HepG2 (cell line): ENCODE results near the gene POFUT1. TPM values are rescaled to one million over a fixed set of nuclear protein-coding genes. Genes with fewer than 3 reads are reported as not detected.

ENCODE experiments used
- PRDM10 ChIP-seq: sonication (generic); formaldehyde crosslinking; IDR thresholded peaks from 2 replicates; pipeline ENCODE4 v1.4.0; 2020; ENCODE audit warnings: low read depth, missing genetic modification reagents
- SAFB2 ChIP-seq: sonication (generic); formaldehyde crosslinking; IDR thresholded peaks from 2 replicates; pipeline ENCODE4 v1.5.1; 2020; ENCODE audit warnings: missing genetic modification reagents, low read depth, mild to moderate bottlenecking, borderline replicate concordance
- TRAFD1 ChIP-seq: sonication (generic); formaldehyde crosslinking; IDR thresholded peaks from 2 replicates; pipeline ENCODE4 v1.5.1; 2020; ENCODE audit warnings: missing genetic modification reagents, mild to moderate bottlenecking, borderline replicate concordance
- ZBED4 ChIP-seq: sonication (generic); formaldehyde crosslinking; IDR thresholded peaks from 2 replicates; pipeline ENCODE4 v1.4.0; 2020; ENCODE audit warnings: missing genetic modification reagents, borderline replicate concordance
- ZNF251 ChIP-seq: sonication (generic); formaldehyde crosslinking; IDR thresholded peaks from 2 replicates; pipeline ENCODE4 v1.9.0; 2021; ENCODE audit warnings: mild to moderate bottlenecking, missing genetic modification reagents
- ZNF329 ChIP-seq: sonication (generic); formaldehyde crosslinking; IDR thresholded peaks from 2 replicates; pipeline ENCODE4 v1.9.0; 2021; ENCODE audit warnings: low read depth, mild to moderate bottlenecking, missing genetic modification reagents
- polyA plus RNA-seq, 8 experiments: library from polyadenylated mRNA; depleted of rRNA in 3 of 8; stranded (reverse) in 7 of 8; unstranded in 1 of 8; fragments of >200 nt; fragmentation: Illumina TruSeq in 4 of 8; extraction: Trizol in 4 of 8; gene quantifications; 2 replicates each; pipeline versions ENCODE4 v1.2.1 to v1.2.3, GENCODE V29; 2011 to 2016; ENCODE audit warnings: low read depth in 4 of 8, missing spikeins in 1 of 8, mixed read lengths in 1 of 8; ENCODE audit not compliant: insufficient read depth in 1 of 8
- total RNA-seq, 5 experiments: library from RNA; depleted of rRNA; stranded (reverse); fragments of >200 nt; fragmentation: Illumina TruSeq; extraction: Trizol; gene quantifications; 2 replicates each; pipeline ENCODE4 v1.2.3, GENCODE V29; 2016; ENCODE audit warnings: low read depth in 1 of 5
- TF ChIP-seq, protein P1 (sequence below): IDR thresholded peaks from 2 replicates; pipeline ENCODE4 v1.6.1; 2016
- TF ChIP-seq, protein P2 (sequence below): sonication (generic); formaldehyde crosslinking; IDR thresholded peaks from 2 replicates; pipeline ENCODE4 v1.5.0; 2020; ENCODE audit warnings: missing genetic modification reagents
- TF ChIP-seq, protein P3 (sequence below): sonication (generic); formaldehyde crosslinking; IDR thresholded peaks from 2 replicates; pipeline ENCODE4 v1.5.1; 2020; ENCODE audit warnings: mild to moderate bottlenecking, missing genetic modification reagents, borderline replicate concordance

The POFUT1 gene
- total and polyA plus RNA-seq, 2 of the 13 experiments (the other 11 are each of a cell fraction or from before 2014, with no cell fraction given) = 35.5 to 58.3 TPM

GRCh38 chr20:32207626-32208498 lies at the start of gene POFUT1, which contains the start of gene PLAGL2 (continued):
- 0 out of 2 replicates have a peak, but pooled peaks have one; percentile 21 for TF ChIP-seq PRDM10
- TF ChIP-seq, protein P1, sequence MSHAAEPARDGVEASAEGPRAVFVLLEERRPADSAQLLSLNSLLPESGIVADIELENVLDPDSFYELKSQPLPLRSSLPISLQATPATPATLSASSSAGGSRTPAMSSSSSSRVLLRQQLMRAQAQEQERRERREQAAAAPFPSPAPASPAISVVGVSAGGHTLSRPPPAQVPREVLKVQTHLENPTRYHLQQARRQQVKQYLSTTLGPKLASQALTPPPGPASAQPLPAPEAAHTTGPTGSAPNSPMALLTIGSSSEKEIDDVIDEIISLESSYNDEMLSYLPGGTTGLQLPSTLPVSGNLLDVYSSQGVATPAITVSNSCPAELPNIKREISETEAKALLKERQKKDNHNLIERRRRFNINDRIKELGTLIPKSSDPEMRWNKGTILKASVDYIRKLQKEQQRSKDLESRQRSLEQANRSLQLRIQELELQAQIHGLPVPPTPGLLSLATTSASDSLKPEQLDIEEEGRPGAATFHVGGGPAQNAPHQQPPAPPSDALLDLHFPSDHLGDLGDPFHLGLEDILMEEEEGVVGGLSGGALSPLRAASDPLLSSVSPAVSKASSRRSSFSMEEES (CRISPR knock-in tag) = no peak
- no peak for TF ChIP-seq ZNF251 (CRISPR knock-in tag)
- TF ChIP-seq TRAFD1 (CRISPR knock-in tag) = no peak
- TF ChIP-seq, protein P2, sequence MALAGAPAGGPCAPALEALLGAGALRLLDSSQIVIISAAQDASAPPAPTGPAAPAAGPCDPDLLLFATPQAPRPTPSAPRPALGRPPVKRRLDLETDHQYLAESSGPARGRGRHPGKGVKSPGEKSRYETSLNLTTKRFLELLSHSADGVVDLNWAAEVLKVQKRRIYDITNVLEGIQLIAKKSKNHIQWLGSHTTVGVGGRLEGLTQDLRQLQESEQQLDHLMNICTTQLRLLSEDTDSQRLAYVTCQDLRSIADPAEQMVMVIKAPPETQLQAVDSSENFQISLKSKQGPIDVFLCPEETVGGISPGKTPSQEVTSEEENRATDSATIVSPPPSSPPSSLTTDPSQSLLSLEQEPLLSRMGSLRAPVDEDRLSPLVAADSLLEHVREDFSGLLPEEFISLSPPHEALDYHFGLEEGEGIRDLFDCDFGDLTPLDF (CRISPR knock-in tag) = peak; percentile 86
- TF ChIP-seq ZNF329 = peak; percentile 82
- peak; percentile 83 for TF ChIP-seq ZBED4 (CRISPR knock-in tag)
- TF ChIP-seq SAFB2 (CRISPR knock-in tag) = peak; percentile 95; the same call in 1 of the 2 replicates
- TF ChIP-seq, protein P3, sequence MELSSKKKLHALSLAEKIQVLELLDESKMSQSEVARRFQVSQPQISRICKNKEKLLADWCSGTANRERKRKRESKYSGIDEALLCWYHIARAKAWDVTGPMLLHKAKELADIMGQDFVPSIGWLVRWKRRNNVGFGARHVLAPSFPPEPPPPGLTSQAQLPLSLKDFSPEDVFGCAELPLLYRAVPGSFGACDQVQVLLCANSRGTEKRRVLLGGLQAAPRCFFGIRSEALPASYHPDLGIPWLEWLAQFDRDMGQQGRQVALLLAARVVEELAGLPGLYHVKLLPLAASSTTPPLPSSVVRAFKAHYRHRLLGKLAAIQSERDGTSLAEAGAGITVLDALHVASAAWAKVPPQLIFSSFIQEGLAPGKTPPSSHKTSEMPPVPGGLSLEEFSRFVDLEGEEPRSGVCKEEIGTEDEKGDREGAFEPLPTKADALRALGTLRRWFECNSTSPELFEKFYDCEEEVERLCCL (CRISPR knock-in tag) = no peak
